ENCODE data around the gene PCDHB11. TPM values are rescaled to one million over a fixed set of nuclear protein-coding genes. Genes with fewer than 3 reads are reported as not detected.

PCDHB11 gene
- total RNA-seq, 3 donors from 2014 or later (not counting 1 experiment from before 2014, with no cell fraction given), result not detected

- Histone ChIP-seq H3K4me3 (ENCODE audit: low read length) (no peak overlapping the region), H3K27ac (ENCODE audit: low read length) (no peak overlapping the region), H3K27me3 (ENCODE audit: control insufficient read depth, insufficient read depth, low read length) (no peaks in the 10 kb centered on the region), H3K36me3 (ENCODE audit: control insufficient read depth, insufficient read depth, low read length) (no peaks in the 10 kb centered on the region), H3K9me3 (ENCODE audit: control insufficient read depth, insufficient read depth, low read length) (peaks cover 37% of the 10 kb centered on the region), H3K4me1 (ENCODE audit: control insufficient read depth, insufficient read depth, low read length) (no peaks in the 10 kb centered on the region)
- Mint-ChIP-seq H3K4me1 (no peaks in the 10 kb centered on the region), H3K9me3 (peaks cover 13 to 23% of the 10 kb centered on the region in 2 donors), H3K36me3 (peaks cover 32% of the 10 kb centered on the region), H3K27me3 (ENCODE audit: low read depth in 2 of 2) (peaks cover 0 to 2% of the 10 kb centered on the region in 2 donors), H3K27ac (no peak overlapping the region), H3K4me3 (no peak overlapping the region)
- DNase-seq (no peak), ATAC-seq (no peak)
- intact Hi-C loops (cut with micrococcal nuclease), result no loop called here
- TF ChIP-seq CTCF (IDR thresholded peaks at IDR 0.05), result no peak
These were observed 51.1 kb downstream of the PCDHB11 start for GRCh38 chr5:141250576-141250975.

Other genes with a start within 250 kb of the PCDHB11 start
- not detected for gene PCDHAC2, start 233.2 kb upstream of the PCDHB11 start, total RNA-seq
- not detected for gene PCDHB1, start 148.3 kb upstream of the PCDHB11 start, total RNA-seq
- gene PCDHB2, start 105.0 kb upstream of the PCDHB11 start, total RNA-seq, result not detected
- not detected for gene PCDHB3, start 99.2 kb upstream of the PCDHB11 start, total RNA-seq
- not detected for gene PCDHB4, start 77.8 kb upstream of the PCDHB11 start, total RNA-seq
- gene PCDHB5, start 64.4 kb upstream of the PCDHB11 start, total RNA-seq, result not detected
- gene PCDHB6, start 49.6 kb upstream of the PCDHB11 start, total RNA-seq, result not detected
- not detected for gene PCDHB7, start 27.0 kb upstream of the PCDHB11 start, total RNA-seq
- gene PCDHB8, start 21.8 kb upstream of the PCDHB11 start, total RNA-seq, result not detected
- not detected for gene PCDHB16, start 17.2 kb upstream of the PCDHB11 start, total RNA-seq
- under 1 TPM in 1 of 3 donors, not detected in 2; 0.15 TPM for gene PCDHB9, start 12.5 kb upstream of the PCDHB11 start, total RNA-seq
- gene PCDHB10, start 7.3 kb upstream of the PCDHB11 start, total RNA-seq, result under 1 TPM in 1 of 3 donors, not detected in 2; 0.15 TPM
- not detected for gene PCDHB12, start 9.1 kb downstream of the PCDHB11 start, total RNA-seq
- gene PCDHB13, start 14.3 kb downstream of the PCDHB11 start, total RNA-seq, result not detected
- not detected for gene PCDHB14, start 23.7 kb downstream of the PCDHB11 start, total RNA-seq
- gene PCDHB15, start 45.8 kb downstream of the PCDHB11 start, total RNA-seq, result not detected
- under 1 TPM in 1 of 3 donors, not detected in 2; 0.73 TPM for gene SLC25A2, start 104.4 kb downstream of the PCDHB11 start, total RNA-seq
- gene TAF7, start 121.2 kb downstream of the PCDHB11 start, total RNA-seq, result 10 to 100 TPM; 77.3 to 96.1 (median 89.4) TPM
- gene PCDHGA1, start 130.9 kb downstream of the PCDHB11 start, total RNA-seq, result not detected
- not detected for gene PCDHGA2, start 139.1 kb downstream of the PCDHB11 start, total RNA-seq
- gene PCDHGA3, start 144.2 kb downstream of the PCDHB11 start, total RNA-seq, result not detected
- gene PCDHGB1, start 150.5 kb downstream of the PCDHB11 start, total RNA-seq, result under 1 TPM in 1 of 3 donors, not detected in 2; 0.10 TPM
- under 1 TPM in 2 of 3 donors, not detected in 1; 0.24 to 0.30 TPM for gene PCDHGA4, start 155.4 kb downstream of the PCDHB11 start, total RNA-seq
- gene PCDHGB2, start 160.4 kb downstream of the PCDHB11 start, total RNA-seq, result 1 to 10 TPM in 1 of 3 donors, under 1 TPM in 2; 0.36 to 1.5 (median 0.49) TPM
- under 1 TPM; 0.12 to 0.30 (median 0.20) TPM for gene PCDHGA5, start 164.5 kb downstream of the PCDHB11 start, total RNA-seq
- under 1 TPM in 2 of 3 donors, not detected in 1; 0.52 to 0.68 TPM for gene PCDHGB3, start 170.6 kb downstream of the PCDHB11 start, total RNA-seq
- under 1 TPM; 0.20 to 0.75 (median 0.21) TPM for gene PCDHGA6, start 174.3 kb downstream of the PCDHB11 start, total RNA-seq
- gene PCDHGA7, start 183.1 kb downstream of the PCDHB11 start, total RNA-seq, result under 1 TPM in 2 of 3 donors, not detected in 1; 0.26 to 0.68 TPM
- gene PCDHGB4, start 188.1 kb downstream of the PCDHB11 start, total RNA-seq, result under 1 TPM in 2 of 3 donors, not detected in 1; 0.31 to 0.40 TPM
- under 1 TPM; 0.07 to 0.28 (median 0.09) TPM for gene PCDHGA8, start 193.0 kb downstream of the PCDHB11 start, total RNA-seq
- 1 to 10 TPM; 1.3 to 4.2 (median 3.1) TPM for gene PCDHGB5, start 198.3 kb downstream of the PCDHB11 start, total RNA-seq
- gene PCDHGA9, start 203.2 kb downstream of the PCDHB11 start, total RNA-seq, result 1 to 10 TPM in 2 of 3 donors, under 1 TPM in 1; 0.61 to 1.7 (median 1.0) TPM
- gene PCDHGB6, start 208.4 kb downstream of the PCDHB11 start, total RNA-seq, result 1 to 10 TPM; 2.1 to 5.9 (median 2.9) TPM
- gene PCDHGA10, start 213.4 kb downstream of the PCDHB11 start, total RNA-seq, result 1 to 10 TPM in 2 of 3 donors, under 1 TPM in 1; 0.61 to 2.6 (median 2.1) TPM
- 1 to 10 TPM in 2 of 3 donors, under 1 TPM in 1; 0.68 to 1.6 (median 1.2) TPM for gene PCDHGB7, start 218.1 kb downstream of the PCDHB11 start, total RNA-seq
- gene PCDHGA11, start 221.4 kb downstream of the PCDHB11 start, total RNA-seq, result 1 to 10 TPM in 1 of 3 donors, under 1 TPM in 2; 0.40 to 1.2 (median 0.83) TPM
- gene PCDHGA12, start 230.9 kb downstream of the PCDHB11 start, total RNA-seq, result 1 to 10 TPM in 1 of 3 donors, under 1 TPM in 2; 0.35 to 1.1 (median 0.75) TPM